LNCaP clone FGC (cell line): ENCODE data around the gene PCSK9.

Experiments used
- DNase-seq: peaks from one replicate; pipeline ENCODE4 v3.0.0-alpha.2; 2011; ENCODE audit warnings: low read depth
- H3K4me3 ChIP-seq: 2 replicates; pipeline ENCODE4 v1.5.1; 2011; ENCODE audit warnings: mild to moderate bottlenecking, low read depth, low read length, control low read depth
- TF ChIP-seq, protein P1 (sequence below): IDR thresholded peaks from 2 replicates; pipeline ENCODE4 v1.5.1; 2012; ENCODE audit warnings: mild to moderate bottlenecking; ENCODE audit not compliant: control insufficient read depth, insufficient read depth; ENCODE audit errors: extremely low read depth

PCSK9 gene

DNA sequence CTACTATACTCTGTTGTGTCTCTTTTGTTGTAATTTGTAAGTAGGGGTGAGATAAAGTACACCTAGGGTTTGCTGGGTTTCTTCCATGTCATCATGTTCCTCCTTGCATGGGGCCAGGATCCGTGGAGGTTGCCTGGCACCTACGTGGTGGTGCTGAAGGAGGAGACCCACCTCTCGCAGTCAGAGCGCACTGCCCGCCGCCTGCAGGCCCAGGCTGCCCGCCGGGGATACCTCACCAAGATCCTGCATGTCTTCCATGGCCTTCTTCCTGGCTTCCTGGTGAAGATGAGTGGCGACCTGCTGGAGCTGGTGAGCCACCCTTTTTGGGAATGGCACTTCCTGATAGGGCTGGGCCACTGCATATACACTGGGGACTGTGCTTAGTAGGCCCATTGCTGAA, 4.4 kb downstream of the PCSK9 start:
- no peak overlapping the region for H3K4me3 ChIP-seq
- TF ChIP-seq, protein P1, sequence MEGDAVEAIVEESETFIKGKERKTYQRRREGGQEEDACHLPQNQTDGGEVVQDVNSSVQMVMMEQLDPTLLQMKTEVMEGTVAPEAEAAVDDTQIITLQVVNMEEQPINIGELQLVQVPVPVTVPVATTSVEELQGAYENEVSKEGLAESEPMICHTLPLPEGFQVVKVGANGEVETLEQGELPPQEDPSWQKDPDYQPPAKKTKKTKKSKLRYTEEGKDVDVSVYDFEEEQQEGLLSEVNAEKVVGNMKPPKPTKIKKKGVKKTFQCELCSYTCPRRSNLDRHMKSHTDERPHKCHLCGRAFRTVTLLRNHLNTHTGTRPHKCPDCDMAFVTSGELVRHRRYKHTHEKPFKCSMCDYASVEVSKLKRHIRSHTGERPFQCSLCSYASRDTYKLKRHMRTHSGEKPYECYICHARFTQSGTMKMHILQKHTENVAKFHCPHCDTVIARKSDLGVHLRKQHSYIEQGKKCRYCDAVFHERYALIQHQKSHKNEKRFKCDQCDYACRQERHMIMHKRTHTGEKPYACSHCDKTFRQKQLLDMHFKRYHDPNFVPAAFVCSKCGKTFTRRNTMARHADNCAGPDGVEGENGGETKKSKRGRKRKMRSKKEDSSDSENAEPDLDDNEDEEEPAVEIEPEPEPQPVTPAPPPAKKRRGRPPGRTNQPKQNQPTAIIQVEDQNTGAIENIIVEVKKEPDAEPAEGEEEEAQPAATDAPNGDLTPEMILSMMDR = no peak
- no peak for DNase-seq

DNA sequence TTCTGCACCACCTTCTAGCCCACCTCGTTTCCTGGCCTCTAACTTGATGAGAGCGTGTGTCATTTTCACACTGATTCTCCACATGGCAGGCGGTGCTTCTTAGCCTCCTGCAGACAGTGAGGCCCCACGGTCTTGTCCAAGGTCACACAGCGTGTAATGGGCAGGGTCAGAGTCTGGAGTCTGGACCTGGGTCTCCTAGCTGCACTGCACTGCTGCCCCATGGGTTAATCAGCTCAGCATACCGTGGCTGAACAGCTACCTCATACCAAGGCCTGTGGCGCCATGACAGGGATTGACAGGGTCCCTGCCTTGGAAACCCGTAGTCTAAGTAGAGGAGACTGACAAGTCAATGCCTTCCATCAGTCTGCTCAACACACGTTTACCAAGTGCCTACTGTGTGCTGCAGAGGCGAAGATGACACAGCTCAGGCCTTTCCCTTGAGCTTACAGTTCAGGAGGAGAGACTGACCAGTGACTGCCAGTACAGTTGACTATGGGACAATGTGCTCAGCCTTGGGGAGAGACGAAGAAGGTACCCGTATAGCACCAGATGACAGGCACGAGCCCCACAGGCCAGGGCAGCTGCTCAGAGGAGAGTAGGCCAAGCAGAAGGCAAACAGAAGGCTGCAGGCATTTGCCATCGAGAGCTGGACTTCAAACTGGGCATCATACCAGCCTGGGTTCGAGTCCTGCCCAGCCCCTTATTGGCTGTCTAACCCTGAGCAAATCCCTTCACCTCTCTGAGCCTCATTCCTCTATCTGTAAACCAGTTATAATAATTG, 5.5 kb downstream of the PCSK9 start:
- DNase-seq = no peak
- no peak overlapping the region for H3K4me3 ChIP-seq

DNA sequence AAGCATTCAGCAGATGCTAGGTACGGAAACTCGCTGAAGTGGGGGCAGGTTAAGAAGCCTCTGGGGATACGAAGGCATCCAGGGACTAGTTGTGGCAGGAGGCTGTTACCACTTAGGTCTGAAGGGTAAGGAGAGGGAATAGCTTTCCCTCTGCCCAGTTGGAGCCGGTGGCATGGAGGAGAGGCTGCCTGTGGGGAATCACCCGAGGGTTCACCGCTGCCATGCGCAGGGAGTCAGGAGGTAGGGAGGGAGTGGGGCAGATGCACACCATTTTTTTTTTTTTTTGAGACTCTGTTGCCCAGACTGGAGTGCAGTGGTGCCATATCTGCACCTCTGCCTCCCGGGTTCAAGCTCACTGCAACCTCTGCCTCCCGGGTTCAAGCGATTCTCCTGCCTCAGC, 6.1 kb downstream of the PCSK9 start:
- DNase-seq = no peak
- H3K4me3 ChIP-seq = no peak overlapping the region
- TF ChIP-seq, protein P1 = no peak

More for the DNA sequence above, 5.5 kb downstream of the PCSK9 start:
- TF ChIP-seq, protein P1 = no peak

DNA sequence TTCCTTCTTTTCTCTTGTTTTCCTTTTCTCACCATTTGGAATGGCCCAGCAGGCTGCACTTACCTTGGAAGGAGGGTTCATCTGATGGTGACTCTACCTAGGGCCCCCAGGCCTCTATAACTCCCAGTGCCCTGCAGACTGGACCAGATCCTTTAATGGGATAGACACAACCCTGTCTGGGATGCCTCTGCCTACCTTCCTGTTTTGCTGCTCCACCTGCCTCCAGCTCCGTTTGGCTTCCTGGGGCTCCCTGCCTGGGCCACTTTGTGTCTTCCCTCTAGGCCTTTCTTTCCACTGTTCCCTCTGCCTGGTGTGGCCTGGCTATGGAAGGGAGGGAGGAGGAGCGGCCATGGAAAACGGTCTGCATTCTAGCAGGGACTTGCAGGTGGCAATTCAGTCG, 7.5 kb downstream of the PCSK9 start:
- DNase-seq = no peak
- TF ChIP-seq, protein P1 = no peak
- H3K4me3 ChIP-seq = no peak overlapping the region

DNA sequence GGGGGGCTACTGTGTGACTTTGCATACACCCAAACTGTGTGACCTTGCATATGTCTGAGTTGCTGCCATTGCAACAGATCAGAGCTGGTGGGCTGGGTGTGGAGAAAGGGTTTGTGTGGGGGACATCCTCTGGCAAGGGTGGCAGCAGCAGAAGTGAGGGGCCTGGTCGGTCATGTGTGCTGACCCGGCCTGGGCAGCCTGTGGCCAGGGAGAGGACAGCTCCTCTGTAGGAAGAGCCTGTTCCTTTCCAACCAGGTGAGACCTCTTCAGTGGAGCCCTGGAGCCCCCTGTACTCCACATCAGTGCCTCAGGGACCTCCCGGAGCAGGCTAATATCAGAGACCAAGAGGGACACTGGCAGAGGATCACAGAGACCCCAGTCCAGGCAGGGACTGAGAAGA, 8.3 kb downstream of the PCSK9 start:
- TF ChIP-seq, protein P1 = no peak
- no peak overlapping the region for H3K4me3 ChIP-seq

DNA sequence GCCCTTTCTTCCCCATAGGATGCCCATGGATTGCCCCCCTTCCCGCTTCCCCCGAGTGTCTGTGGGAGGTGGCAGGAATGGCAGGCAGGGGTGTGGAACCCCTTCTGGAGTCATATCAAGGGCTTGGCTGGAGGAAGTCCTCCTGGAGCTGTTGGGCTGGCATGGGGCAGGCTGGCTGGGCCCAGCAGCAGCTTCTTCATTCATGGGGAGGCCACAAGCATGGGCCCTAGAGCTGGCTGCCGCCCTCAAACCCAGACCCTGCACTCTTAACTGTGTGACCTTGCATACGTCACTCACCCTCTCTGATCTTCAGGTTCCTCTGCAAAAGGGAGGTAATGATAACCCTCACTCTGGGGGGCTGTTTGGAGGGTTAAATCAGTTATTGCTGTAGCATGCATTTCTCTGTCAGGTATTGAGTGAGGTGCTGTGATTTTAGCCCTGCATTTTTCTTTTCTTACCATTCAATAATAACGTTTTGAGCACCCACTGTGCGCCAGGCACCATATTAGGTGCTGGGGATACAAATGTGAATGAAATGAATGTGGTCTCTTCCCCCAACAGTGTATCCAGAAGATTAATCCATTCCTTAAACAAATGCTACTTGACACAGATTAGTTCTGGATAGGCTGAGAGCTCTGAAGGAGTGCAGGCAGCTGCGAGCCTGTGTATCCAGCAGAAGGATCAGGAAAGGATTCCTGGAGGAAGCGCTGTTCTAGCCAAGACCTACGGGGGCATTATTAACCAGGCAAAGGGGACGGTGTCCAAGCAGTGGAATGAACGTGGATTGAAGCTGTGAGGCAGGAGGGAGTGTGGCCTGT, 9.3 kb downstream of the PCSK9 start:
- DNase-seq = no peak
- H3K4me3 ChIP-seq = no peak overlapping the region
- TF ChIP-seq, protein P1 = no peak

More for the DNA sequence above, 8.3 kb downstream of the PCSK9 start:
- no peak for DNase-seq
